PC-9 (cell line): Measurements from ENCODE around the gene PCSK9.

Experiments used
- EZH2 ChIP-seq: fragments of 200-600 bp; sonication (generic); IDR thresholded peaks from 2 replicates; pipeline ENCODE4 v1.8.0; 2017; ENCODE audit warnings: antibody characterized with exemption, low read depth
- TF ChIP-seq, protein P1 (sequence below): fragments of 200-600 bp; sonication (generic); conservative IDR thresholded peaks from 2 replicates; pipeline ENCODE4 v1.6.1; 2017; ENCODE audit warnings: mixed run types, antibody characterized with exemption, mild to moderate bottlenecking, moderate library complexity

DNA sequence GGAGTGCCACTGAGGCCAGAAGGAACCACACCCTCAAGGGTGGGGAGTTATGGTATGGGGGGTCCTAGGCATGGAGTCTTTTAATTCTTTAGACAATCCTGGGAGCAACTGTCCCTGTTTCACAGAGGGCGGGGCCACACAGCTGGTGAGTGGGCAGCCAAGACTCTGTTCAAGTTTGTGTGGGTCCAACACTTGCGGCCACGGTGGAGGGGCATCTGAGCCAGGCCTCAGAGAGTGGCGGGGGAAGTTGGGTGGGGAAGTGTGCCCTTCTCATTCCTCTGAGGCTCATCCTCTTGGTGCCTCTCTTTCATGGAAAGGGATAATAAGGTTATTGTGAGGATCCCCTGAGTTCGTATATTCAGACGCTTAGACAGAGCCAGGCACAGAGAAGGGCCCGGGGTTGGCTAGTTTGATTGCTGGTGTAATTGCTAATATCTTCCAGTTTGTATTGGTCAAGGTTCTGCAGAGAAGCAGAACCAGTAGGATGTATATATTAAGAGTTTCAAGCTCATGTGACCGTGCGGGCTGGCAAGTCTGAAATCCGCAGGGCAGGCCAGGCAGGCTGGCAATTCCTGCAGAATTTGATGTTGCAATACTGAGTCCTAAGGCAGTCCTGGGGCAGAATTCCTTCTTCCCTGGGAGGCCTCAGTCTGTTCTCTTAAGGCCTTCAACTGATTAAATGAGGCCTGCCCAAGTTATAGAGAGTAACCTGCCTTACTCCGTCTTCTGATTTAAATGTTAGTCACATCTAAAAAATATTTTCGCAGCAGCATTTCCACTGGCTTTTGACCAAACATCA is 15.9 kb downstream of the PCSK9 start:
- TF ChIP-seq EZH2, result no peak
- TF ChIP-seq, protein P1, sequence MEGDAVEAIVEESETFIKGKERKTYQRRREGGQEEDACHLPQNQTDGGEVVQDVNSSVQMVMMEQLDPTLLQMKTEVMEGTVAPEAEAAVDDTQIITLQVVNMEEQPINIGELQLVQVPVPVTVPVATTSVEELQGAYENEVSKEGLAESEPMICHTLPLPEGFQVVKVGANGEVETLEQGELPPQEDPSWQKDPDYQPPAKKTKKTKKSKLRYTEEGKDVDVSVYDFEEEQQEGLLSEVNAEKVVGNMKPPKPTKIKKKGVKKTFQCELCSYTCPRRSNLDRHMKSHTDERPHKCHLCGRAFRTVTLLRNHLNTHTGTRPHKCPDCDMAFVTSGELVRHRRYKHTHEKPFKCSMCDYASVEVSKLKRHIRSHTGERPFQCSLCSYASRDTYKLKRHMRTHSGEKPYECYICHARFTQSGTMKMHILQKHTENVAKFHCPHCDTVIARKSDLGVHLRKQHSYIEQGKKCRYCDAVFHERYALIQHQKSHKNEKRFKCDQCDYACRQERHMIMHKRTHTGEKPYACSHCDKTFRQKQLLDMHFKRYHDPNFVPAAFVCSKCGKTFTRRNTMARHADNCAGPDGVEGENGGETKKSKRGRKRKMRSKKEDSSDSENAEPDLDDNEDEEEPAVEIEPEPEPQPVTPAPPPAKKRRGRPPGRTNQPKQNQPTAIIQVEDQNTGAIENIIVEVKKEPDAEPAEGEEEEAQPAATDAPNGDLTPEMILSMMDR, result no peak
